H1 (cell line): ENCODE measurements around the gene SLC22A24. TPM values are rescaled to one million over a fixed set of nuclear protein-coding genes. Genes with fewer than 3 reads are reported as not detected.
A peak's percentile ranks its signal among the peaks of the same experiment; 100 is the strongest.

ENCODE experiments used
- CTCF ChIA-PET: fragments of 300-600 bp; sonication (Branson Sonifier 250); formaldehyde crosslinking; loops from one replicate; lab custom pipeline; 2021; ENCODE audit not compliant: partially characterized antibody; lab: Charles Lee
- POLR2A ChIA-PET: fragments of 300-600 bp; sonication (Branson Sonifier 250); formaldehyde crosslinking; loops from one replicate; lab custom pipeline; 2021; ENCODE audit warnings: inconsistent platforms; ENCODE audit not compliant: partially characterized antibody; lab: Charles Lee
- DNase-seq, 2 experiments: peaks; one replicate each; pipeline versions ENCODE4 v3.0.0 to v3.0.0-alpha.2; 2010 to 2022; ENCODE audit warnings: low spot score in 2 of 2, low read depth in 1 of 2, mixed read lengths in 1 of 2
- FAIRE-seq: peaks from 2 replicates; lab custom pipeline; 2011; peaks lifted over from hg19 to GRCh38; lab: Jason Lieb, UNC
- H2AFZ ChIP-seq: 2 replicates; pipeline ENCODE4 v1.8.1; 2012; ENCODE audit warnings: low read length, inconsistent platforms
- H2AK5ac ChIP-seq: 2 replicates; pipeline ENCODE4 v1.6.1; 2013; ENCODE audit warnings: low read depth, low read length
- H2BK120ac ChIP-seq: replicated peaks from 2 replicates; pipeline ENCODE3; 2013; ENCODE audit warnings: low read depth, low read length, inconsistent platforms
- H2BK12ac ChIP-seq: 2 replicates; pipeline ENCODE4 v1.6.1; 2013; ENCODE audit warnings: low read depth, low read length
- H2BK15ac ChIP-seq: 2 replicates; pipeline ENCODE4 v1.6.1; 2013; ENCODE audit warnings: low read length
- H2BK20ac ChIP-seq: 2 replicates; pipeline ENCODE4 v1.6.1; 2013; ENCODE audit warnings: low read length
- H2BK5ac ChIP-seq: 2 replicates; pipeline ENCODE4 v1.6.1; 2013; ENCODE audit warnings: low read depth, low read length
- H3K14ac ChIP-seq: 2 replicates; pipeline ENCODE4 v1.6.1; 2013; ENCODE audit warnings: inconsistent platforms; ENCODE audit not compliant: insufficient read length
- H3K18ac ChIP-seq: 2 replicates; pipeline ENCODE4 v1.6.1; 2013; ENCODE audit warnings: low read length; ENCODE audit errors: extremely low read depth
- H3K23ac ChIP-seq: 2 replicates; pipeline ENCODE4 v1.6.1; 2013; ENCODE audit warnings: inconsistent platforms; ENCODE audit not compliant: insufficient read length
- H3K23me2 ChIP-seq: 2 replicates; pipeline ENCODE4 v1.6.1; 2013; ENCODE audit warnings: low read depth, low read length
- H3K27ac ChIP-seq: 2 replicates; pipeline ENCODE4 v1.6.1; 2011; ENCODE audit warnings: low read depth, low read length, inconsistent platforms
- H3K27me3 ChIP-seq, 4 experiments: replicated peaks in 1 of 4; 1 replicate in 1 of 4; 2 replicates in 3 of 4; pipeline versions ENCODE4 v1.6.1 to v1.8.1; 2011 to 2013; ENCODE audit warnings: low read length in 3 of 4, mild to moderate bottlenecking in 3 of 4, inconsistent platforms in 2 of 4, mixed read lengths in 2 of 4, moderate library complexity in 1 of 4; ENCODE audit not compliant: control insufficient read depth in 3 of 4, insufficient read depth in 3 of 4; ENCODE audit errors: extremely low read depth in 1 of 4
- H3K36me3 ChIP-seq, 4 experiments: 2 replicates each; pipeline versions ENCODE4 v1.6.1 to v1.8.1; 2011 to 2013; ENCODE audit warnings: mild to moderate bottlenecking in 4 of 4, low read length in 3 of 4, moderate library complexity in 2 of 4, control low read depth in 1 of 4, inconsistent platforms in 1 of 4; ENCODE audit not compliant: insufficient read depth in 4 of 4, control insufficient read depth in 2 of 4
- H3K4ac ChIP-seq: replicated peaks from 2 replicates; pipeline ENCODE3; 2013; ENCODE audit warnings: low read length, low read depth, mixed read lengths, inconsistent platforms; ENCODE audit not compliant: insufficient read length
- H3K4me1 ChIP-seq, 4 experiments: replicated peaks in 1 of 4; 1 replicate in 1 of 4; 2 replicates in 3 of 4; pipeline versions ENCODE4 v1.6.1 to v1.8.1; 2011 to 2013; ENCODE audit warnings: low read length in 3 of 4, inconsistent platforms in 2 of 4, mixed read lengths in 1 of 4; ENCODE audit not compliant: insufficient read depth in 4 of 4, control insufficient read depth in 3 of 4
- H3K4me2 ChIP-seq, 2 experiments: 2 replicates each; pipeline versions ENCODE4 v1.6.1 to v1.8.1; 2011 to 2013; ENCODE audit warnings: low read depth in 2 of 2, low read length in 2 of 2, control low read depth in 1 of 2, inconsistent platforms in 1 of 2, mild to moderate bottlenecking in 1 of 2; ENCODE audit not compliant: insufficient read depth in 1 of 2
- H3K4me3 ChIP-seq, 4 experiments: fragments of 200-600, 300-600 bp in 1 of 4; sonication (generic), shearing (Covaris generic), sonication (Bioruptor Twin) in 1 of 4; 2 replicates each; pipeline versions ENCODE4 v1.5.1 to v1.8.1; 2011 to 2016; ENCODE audit warnings: low read length in 4 of 4, low read depth in 3 of 4, control low read depth in 2 of 4, inconsistent platforms in 2 of 4, mild to moderate bottlenecking in 2 of 4, mixed read lengths in 1 of 4, moderate library complexity in 1 of 4; ENCODE audit not compliant: insufficient read depth in 2 of 4; ENCODE audit errors: extremely low read depth in 1 of 4
- H3K56ac ChIP-seq: replicated peaks from 2 replicates; pipeline ENCODE3; 2013; ENCODE audit warnings: low read depth, mild to moderate bottlenecking, mixed read lengths, low read length, inconsistent platforms; ENCODE audit not compliant: insufficient read length
- H3K79me1 ChIP-seq: 2 replicates; pipeline ENCODE4 v1.6.1; 2013; ENCODE audit warnings: low read depth, low read length, control low read depth
- H3K79me2 ChIP-seq, 2 experiments: 2 replicates each; pipeline versions ENCODE4 v1.6.1 to v1.8.1; 2012 to 2013; ENCODE audit warnings: low read length in 2 of 2, mild to moderate bottlenecking in 2 of 2, inconsistent platforms in 1 of 2; ENCODE audit not compliant: insufficient read depth in 2 of 2, control insufficient read depth in 1 of 2
- H3K9ac ChIP-seq, 4 experiments: replicated peaks in 1 of 4; 1 replicate in 1 of 4; 2 replicates in 3 of 4; pipeline versions ENCODE4 v1.6.1 to v1.8.1; 2011 to 2013; ENCODE audit warnings: low read depth in 3 of 4, low read length in 3 of 4, control low read depth in 2 of 4, mild to moderate bottlenecking in 2 of 4, moderate library complexity in 2 of 4, inconsistent platforms in 1 of 4; ENCODE audit errors: extremely low read depth in 1 of 4
- H3K9me3 ChIP-seq, 2 experiments: 2 replicates each; pipeline versions ENCODE4 v1.6.1 to v1.8.1; 2012 to 2013; ENCODE audit warnings: mild to moderate bottlenecking in 2 of 2, moderate library complexity in 2 of 2, control low read depth in 1 of 2, inconsistent platforms in 1 of 2, low read depth in 1 of 2, low read length in 1 of 2, mixed read lengths in 1 of 2; ENCODE audit not compliant: insufficient read depth in 2 of 2
- H4K20me1 ChIP-seq, 2 experiments: replicated peaks in 1 of 2; 2 replicates each; pipeline versions ENCODE3 to v1.8.1; 2011 to 2013; ENCODE audit warnings: inconsistent platforms in 2 of 2, low read length in 2 of 2, mild to moderate bottlenecking in 1 of 2; ENCODE audit not compliant: insufficient read depth in 2 of 2, control insufficient read depth in 1 of 2
- H4K5ac ChIP-seq: 2 replicates; pipeline ENCODE4 v1.6.1; 2013; ENCODE audit warnings: low read length, low read depth, mixed read lengths, inconsistent platforms; ENCODE audit not compliant: insufficient read length
- H4K8ac ChIP-seq: 2 replicates; pipeline ENCODE4 v1.8.0; 2013; ENCODE audit warnings: mild to moderate bottlenecking, moderate library complexity, low read length, inconsistent platforms; ENCODE audit not compliant: insufficient read depth; ENCODE audit errors: extremely low read depth
- H4K91ac ChIP-seq: replicated peaks from 2 replicates; pipeline ENCODE3; 2013; ENCODE audit warnings: low read length, mixed read lengths, inconsistent platforms; ENCODE audit not compliant: insufficient read length
- FOSL1 ChIP-seq: IDR thresholded peaks from 2 replicates; pipeline ENCODE4 v1.6.1; 2011; ENCODE audit warnings: mild to moderate bottlenecking, low read depth, low read length, moderate library complexity; ENCODE audit not compliant: insufficient read depth
- RFX5 ChIP-seq: IDR thresholded peaks from 2 replicates; pipeline ENCODE4 v1.6.1; 2011; ENCODE audit warnings: low read depth, low read length, improper control_type of control experiment, borderline replicate concordance
- RXRA ChIP-seq: IDR thresholded peaks from 2 replicates; pipeline ENCODE4 v1.6.1; 2011; ENCODE audit warnings: low read depth, mild to moderate bottlenecking, low read length, moderate library complexity; ENCODE audit not compliant: insufficient read depth
- SP2 ChIP-seq: IDR thresholded peaks from 2 replicates; pipeline ENCODE4 v1.6.1; 2012; ENCODE audit warnings: mild to moderate bottlenecking, low read length, inconsistent platforms
- SP4 ChIP-seq: IDR thresholded peaks from 2 replicates; pipeline ENCODE4 v1.6.1; 2012; ENCODE audit warnings: low read length, inconsistent platforms
- WGBS, 2 experiments: shearing (Covaris generic) in 1 of 2; methylation state at CpG; one replicate each; pipeline versions ENCODE4 v1.1.6 to v1.1.7; 2013 to 2015; ENCODE audit warnings: low lambda C conversion rate in 2 of 2, mixed read lengths in 2 of 2, inconsistent platforms in 1 of 2, low coverage in 1 of 2, missing lambda C conversion rate in 1 of 2; ENCODE audit not compliant: insufficient replicate concordance in 2 of 2, insufficient coverage in 1 of 2, insufficient read length in 1 of 2; ENCODE audit errors: extremely low coverage in 1 of 2, missing lambda C conversion rate in 1 of 2; 5-methylcytosine and 5-hydroxymethylcytosine counted together
- polyA plus RNA-seq, 7 experiments: library from polyadenylated mRNA; depleted of rRNA in 3 of 7; stranded (reverse) in 5 of 7; unstranded in 2 of 7; fragments of >200 nt in 5 of 7; fragments of 200-250 nt in 2 of 7; gene quantifications; 1 replicate in 5 of 7; 2 replicates in 1 of 7; 4 replicates in 1 of 7; pipeline versions ENCODE4 v1.2.1 to v1.2.3, GENCODE V29; 2011 to 2013; ENCODE audit warnings: missing spikeins in 2 of 7, mixed read lengths in 2 of 7
- total RNA-seq: library from RNA; stranded (reverse); fragmentation: NEBNext Ultra II Directional; extraction: Animal tissue kit (Norgen Biotek cat#: 25700); gene quantifications from 2 replicates; pipeline ENCODE4 v1.2.1, GENCODE V29; 2021

The SLC22A24 gene
- total and polyA plus RNA-seq, 2 of the 8 experiments (the other 6 are each of a cell fraction or from before 2014, with no cell fraction given) = not detected

DNA sequence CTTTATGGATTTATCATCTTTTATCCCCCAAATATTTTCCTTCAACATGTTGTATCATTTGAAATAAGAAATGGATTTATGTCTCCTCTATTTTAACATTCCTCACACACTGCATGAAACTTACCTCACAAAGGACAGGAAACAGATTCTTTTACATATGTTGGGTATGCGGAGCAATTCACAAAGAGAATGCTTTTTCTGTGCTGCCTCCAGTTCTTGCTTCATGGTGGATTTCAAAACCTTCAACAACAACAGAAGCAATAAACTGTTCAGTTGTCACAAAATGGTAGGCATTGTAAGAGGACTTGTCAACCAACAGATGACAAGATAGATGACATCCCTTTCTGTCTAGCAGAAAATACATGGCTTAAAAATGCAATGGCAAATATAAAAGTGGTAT is 36.5 kb upstream of the SLC22A24 start:
- Histone ChIP-seq H3K23ac (no peak overlapping the region), H2BK5ac (no peak overlapping the region), H2BK15ac (no peak overlapping the region), H3K79me1 (no peaks in the 10 kb centered on the region), H3K9ac (no peak overlapping the region), H2BK12ac (no peak overlapping the region), H2AFZ (no peak overlapping the region), H3K27me3 (no peaks in the 10 kb centered on the region), H3K56ac (no peak overlapping the region), H3K14ac (no peak overlapping the region), H3K4me2 (peak overlapping the region in 1 of 2 experiments; percentile 46; a peak in 3 of 4 replicates), H4K91ac (no peak overlapping the region), H2AK5ac (no peak overlapping the region), H4K8ac (no peak overlapping the region), H3K4me1 (peaks cover 0 to 8% (median 2%) of the 10 kb centered on the region in 4 experiments; a peak in 3 of 7 replicates), H3K36me3 (no peaks in the 10 kb centered on the region), H4K20me1 (no peaks in the 10 kb centered on the region), H4K5ac (no peak overlapping the region), H3K23me2 (no peaks in the 10 kb centered on the region), H2BK20ac (no peak overlapping the region), H3K27ac (no peak overlapping the region), H3K79me2 (no peaks in the 10 kb centered on the region), H3K4me3 (no peak overlapping the region), H3K9me3 (no peaks in the 10 kb centered on the region), H2BK120ac (no peak overlapping the region), H3K4ac (no peak overlapping the region), H3K18ac (no peak overlapping the region)
- CTCF ChIA-PET = interaction anchor here (1.5 kb wide), 1 partner anchor 275 kb away, joined by 3 read pairs; no protein-coding TSS in a partner anchor
- FAIRE-seq (peak; percentile 55), DNase-seq (no peak)
- TF ChIP-seq RFX5 (no peak), RXRA (no peak), SP4 (no peak), FOSL1 (no peak), SP2 (no peak)
- POLR2A ChIA-PET = no interaction called here
- 39% methylated on average over 1 of the region's 1 CpG; no CpG with 5 or more reads in 1 of the 2 experiments for WGBS, 2 experiments
